Smooth muscle cell (in vitro differentiated cells): ENCODE measurements around the gene CD33. TPM values are rescaled to one million over a fixed set of nuclear protein-coding genes. Genes with fewer than 3 reads are reported as not detected.

Experiments
- DNase-seq: peaks from one replicate; lab custom pipeline; 2025; ENCODE audit not compliant: unreplicated experiment; lab: John Stamatoyannopoulos, UW
- H2AFZ ChIP-seq: fragments of 200-600 bp; sonication (generic); 2 replicates; pipeline ENCODE4 v1.6.0; 2016; ENCODE audit warnings: antibody characterized with exemption, low read depth, mild to moderate bottlenecking
- H3F3A ChIP-seq: fragments of 200-600 bp; sonication (generic); 2 replicates; pipeline ENCODE4 v1.6.0; 2017; ENCODE audit warnings: antibody characterized with exemption, low read depth
- H3K27ac ChIP-seq: fragments of 200-600 bp; sonication (generic); 2 replicates; pipeline ENCODE4 v1.5.1; 2016; ENCODE audit warnings: low read depth, mild to moderate bottlenecking
- H3K27me3 ChIP-seq: fragments of 200-600 bp; sonication (generic); 2 replicates; pipeline ENCODE4 v1.6.1; 2016; ENCODE audit warnings: low read depth, mild to moderate bottlenecking
- H3K36me3 ChIP-seq: fragments of 200-600 bp; sonication (generic); 2 replicates; pipeline ENCODE4 v1.5.1; 2016; ENCODE audit warnings: low read depth
- H3K4me1 ChIP-seq: fragments of 200-600 bp; sonication (generic); 2 replicates; pipeline ENCODE4 v1.5.1; 2016; ENCODE audit warnings: low read depth
- H3K4me2 ChIP-seq: fragments of 200-600 bp; sonication (generic); 2 replicates; pipeline ENCODE4 v1.6.0; 2016; ENCODE audit warnings: mild to moderate bottlenecking
- H3K4me3 ChIP-seq: fragments of 200-600 bp; sonication (generic); 2 replicates; pipeline ENCODE4 v1.5.1; 2016; ENCODE audit warnings: mild to moderate bottlenecking
- H3K79me2 ChIP-seq: fragments of 200-600 bp; sonication (generic); 2 replicates; pipeline ENCODE4 v1.6.0; 2016; ENCODE audit warnings: low read depth, mild to moderate bottlenecking
- H3K9ac ChIP-seq: fragments of 200-600 bp; sonication (generic); 2 replicates; pipeline ENCODE4 v1.6.0; 2016; ENCODE audit warnings: low read depth
- H3K9me3 ChIP-seq: fragments of 200-600 bp; sonication (generic); replicated peaks from 2 replicates; pipeline ENCODE4 v1.5.1; 2016; ENCODE audit warnings: low read depth
- H4K20me1 ChIP-seq: fragments of 200-600 bp; sonication (generic); 2 replicates; pipeline ENCODE4 v1.6.0; 2016; ENCODE audit warnings: low read depth
- CTCF ChIP-seq: fragments of 200-600 bp; sonication (generic); IDR thresholded peaks from 2 replicates; pipeline ENCODE4 v1.5.1; 2017; ENCODE audit warnings: borderline replicate concordance, mild to moderate bottlenecking, antibody characterized with exemption; ENCODE audit not compliant: insufficient read depth, poor library complexity, severe bottlenecking
- WGBS: methylation state at CpG from one replicate; pipeline ENCODE4 v1.1.7; 2016; ENCODE audit warnings: low lambda C conversion rate; 5-methylcytosine and 5-hydroxymethylcytosine counted together
- polyA plus RNA-seq: library from polyadenylated mRNA; unstranded; fragments of >200 nt; fragmentation: Nextera tagmentation; extraction: Ambion mirVana; gene quantifications from 2 replicates; pipeline ENCODE4 v1.2.1, GENCODE V29; 2016
- total RNA-seq: library from RNA; depleted of rRNA; stranded (reverse); fragments of >200 nt; gene quantifications from 2 replicates; pipeline ENCODE4 v1.2.3, GENCODE V29; 2014

CD33 gene
- total and polyA plus RNA-seq, 2 experiments from 2014 or later = not detected

- Histone ChIP-seq H3K4me3 (no peak overlapping the region), H3K9ac (no peak overlapping the region), H2AFZ (no peak overlapping the region), H3K9me3 (no peaks in the 10 kb centered on the region), H3K36me3 (no peaks in the 10 kb centered on the region), H3K4me1 (no peaks in the 10 kb centered on the region), H3F3A (no peaks in the 10 kb centered on the region), H3K27me3 (no peaks in the 10 kb centered on the region), H3K79me2 (no peaks in the 10 kb centered on the region), H4K20me1 (no peaks in the 10 kb centered on the region), H3K4me2 (no peak overlapping the region), H3K27ac (no peak overlapping the region)
- no peak for TF ChIP-seq CTCF
- no peak for DNase-seq
- 85% methylated on average over 9 of the region's 9 CpGs for WGBS
Measured at GRCh38 chr19:51198641-51199040, 26.2 kb upstream of the CD33 start.

- Histone ChIP-seq H3K4me3 (no peak overlapping the region), H3K36me3 (no peaks in the 10 kb centered on the region), H3K9me3 (no peaks in the 10 kb centered on the region), H3K79me2 (no peaks in the 10 kb centered on the region), H3K27me3 (no peaks in the 10 kb centered on the region), H3F3A (no peaks in the 10 kb centered on the region), H3K4me2 (no peak overlapping the region), H2AFZ (no peak overlapping the region), H3K27ac (no peak overlapping the region), H3K9ac (no peak overlapping the region), H3K4me1 (no peaks in the 10 kb centered on the region), H4K20me1 (no peaks in the 10 kb centered on the region)
- DNase-seq = no peak
- no peak for TF ChIP-seq CTCF
- 86% methylated on average over 9 of the region's 10 CpGs for WGBS
Measured at GRCh38 chr19:51200071-51200666, 24.7 kb upstream of the CD33 start.

GRCh38 chr19:51201712-51202111, 23.2 kb upstream of the CD33 start:
- TF ChIP-seq CTCF = no peak
- H3K79me2 ChIP-seq = no peaks in the 10 kb centered on the region
- WGBS = 75% methylated on average over 5 of the region's 5 CpGs
- H3K36me3 ChIP-seq = no peaks in the 10 kb centered on the region
- H3F3A ChIP-seq = no peaks in the 10 kb centered on the region
- no peaks in the 10 kb centered on the region for H3K4me1 ChIP-seq
- no peak overlapping the region for H3K9ac ChIP-seq
- H3K9me3 ChIP-seq = no peaks in the 10 kb centered on the region
- no peak for DNase-seq
- no peaks in the 10 kb centered on the region for H4K20me1 ChIP-seq
- no peak overlapping the region for H3K27ac ChIP-seq
- H3K4me3 ChIP-seq = no peak overlapping the region
- H3K4me2 ChIP-seq = no peak overlapping the region
- H3K27me3 ChIP-seq = no peaks in the 10 kb centered on the region
- H2AFZ ChIP-seq = no peak overlapping the region

- H4K20me1 ChIP-seq = no peaks in the 10 kb centered on the region
- H3K4me2 ChIP-seq = no peak overlapping the region
- no peaks in the 10 kb centered on the region for H3F3A ChIP-seq
- H3K79me2 ChIP-seq = no peaks in the 10 kb centered on the region
- H2AFZ ChIP-seq = no peak overlapping the region
- no peaks in the 10 kb centered on the region for H3K36me3 ChIP-seq
- H3K9me3 ChIP-seq = no peaks in the 10 kb centered on the region
- no peak overlapping the region for H3K4me3 ChIP-seq
- no peaks in the 10 kb centered on the region for H3K27me3 ChIP-seq
- TF ChIP-seq CTCF = no peak
- DNase-seq = no peak
- no peaks in the 10 kb centered on the region for H3K4me1 ChIP-seq
- no peak overlapping the region for H3K9ac ChIP-seq
- no peak overlapping the region for H3K27ac ChIP-seq
- WGBS = 86% methylated on average over 3 of the region's 3 CpGs
Measured at GRCh38 chr19:51203916-51204315, 21.0 kb upstream of the CD33 start.
